Muscle of leg (tissue), 16 donors: ENCODE results near the gene TSPOAP1. TPM values are rescaled to one million over a fixed set of nuclear protein-coding genes. Genes with fewer than 3 reads are reported as not detected.

Source experiments
- DNase-seq: peaks from one replicate; pipeline ENCODE4 v3.0.0; 2013
- H3K27ac ChIP-seq: one replicate; pipeline ENCODE4 v1.5.1; 2013; ENCODE audit warnings: mild to moderate bottlenecking, low read length, control low read depth
- H3K27me3 ChIP-seq: one replicate; pipeline ENCODE4 v1.6.1; 2013; ENCODE audit warnings: low read length; ENCODE audit not compliant: control insufficient read depth, insufficient read depth
- H3K36me3 ChIP-seq: one replicate; pipeline ENCODE4 v1.6.1; 2013; ENCODE audit warnings: low read length; ENCODE audit not compliant: control insufficient read depth, insufficient read depth
- H3K4me1 ChIP-seq: one replicate; pipeline ENCODE4 v1.6.1; 2013; ENCODE audit warnings: low read length; ENCODE audit not compliant: control insufficient read depth, insufficient read depth
- H3K4me3 ChIP-seq: one replicate; pipeline ENCODE4 v1.5.1; 2013; ENCODE audit warnings: low read length, control low read depth
- H3K9me3 ChIP-seq: replicated peaks from 2 replicates; pipeline ENCODE4 v1.6.1; 2013; ENCODE audit warnings: low read depth, low read length; ENCODE audit not compliant: control insufficient read depth
- WGBS: methylation state at CpG from one replicate; pipeline ENCODE4 v1.1.5; 2013; ENCODE audit warnings: missing lambda C conversion rate; ENCODE audit not compliant: insufficient coverage; 5-methylcytosine and 5-hydroxymethylcytosine counted together
- long read RNA-seq, 11 donors: transcript quantifications; one replicate each; lab custom pipeline, GENCODE V29; 2026
- polyA plus RNA-seq, 8 donors: library from polyadenylated mRNA; unstranded; fragments of 120-200 nt; gene quantifications; one replicate each; pipeline versions ENCODE4 v1.2.1 to v1.2.3, GENCODE V29; 2013; ENCODE audit warnings: inconsistent platforms in 1 of 8, low replicate concordance in 1 of 8; ENCODE audit not compliant: insufficient read length in 8 of 8, insufficient read depth in 1 of 8
- total RNA-seq: library from RNA; stranded (reverse); fragments of 120-200 nt; gene quantifications from one replicate; pipeline ENCODE4 v1.2.4, GENCODE V29; 2013

The TSPOAP1 gene, protein sequence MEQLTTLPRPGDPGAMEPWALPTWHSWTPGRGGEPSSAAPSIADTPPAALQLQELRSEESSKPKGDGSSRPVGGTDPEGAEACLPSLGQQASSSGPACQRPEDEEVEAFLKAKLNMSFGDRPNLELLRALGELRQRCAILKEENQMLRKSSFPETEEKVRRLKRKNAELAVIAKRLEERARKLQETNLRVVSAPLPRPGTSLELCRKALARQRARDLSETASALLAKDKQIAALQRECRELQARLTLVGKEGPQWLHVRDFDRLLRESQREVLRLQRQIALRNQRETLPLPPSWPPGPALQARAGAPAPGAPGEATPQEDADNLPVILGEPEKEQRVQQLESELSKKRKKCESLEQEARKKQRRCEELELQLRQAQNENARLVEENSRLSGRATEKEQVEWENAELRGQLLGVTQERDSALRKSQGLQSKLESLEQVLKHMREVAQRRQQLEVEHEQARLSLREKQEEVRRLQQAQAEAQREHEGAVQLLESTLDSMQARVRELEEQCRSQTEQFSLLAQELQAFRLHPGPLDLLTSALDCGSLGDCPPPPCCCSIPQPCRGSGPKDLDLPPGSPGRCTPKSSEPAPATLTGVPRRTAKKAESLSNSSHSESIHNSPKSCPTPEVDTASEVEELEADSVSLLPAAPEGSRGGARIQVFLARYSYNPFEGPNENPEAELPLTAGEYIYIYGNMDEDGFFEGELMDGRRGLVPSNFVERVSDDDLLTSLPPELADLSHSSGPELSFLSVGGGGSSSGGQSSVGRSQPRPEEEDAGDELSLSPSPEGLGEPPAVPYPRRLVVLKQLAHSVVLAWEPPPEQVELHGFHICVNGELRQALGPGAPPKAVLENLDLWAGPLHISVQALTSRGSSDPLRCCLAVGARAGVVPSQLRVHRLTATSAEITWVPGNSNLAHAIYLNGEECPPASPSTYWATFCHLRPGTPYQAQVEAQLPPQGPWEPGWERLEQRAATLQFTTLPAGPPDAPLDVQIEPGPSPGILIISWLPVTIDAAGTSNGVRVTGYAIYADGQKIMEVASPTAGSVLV (N-terminal part only)
- total RNA-seq (3.6 TPM), polyA plus RNA-seq (1 to 10 TPM; 4.1 to 7.4 (median 5.1) TPM)
- long read RNA-seq, donor 1, full-length matches to known transcripts, result 1 of 1 reads
- long read RNA-seq, donor 1, partial matches to known transcripts, result 0 of 1 reads
- long read RNA-seq, donor 1, other reads (novel, unspliced or antisense), result 0 of 1 reads
- long read RNA-seq, donor 2, result 0 reads
- long read RNA-seq, donor 3, full-length matches to known transcripts, result 1 of 1 reads
- long read RNA-seq, donor 3, partial matches to known transcripts, result 0 of 1 reads
- long read RNA-seq, donor 3, other reads (novel, unspliced or antisense), result 0 of 1 reads
- long read RNA-seq, donor 4, result 0 reads
- long read RNA-seq, donor 5, full-length matches to known transcripts, result 1 of 1 reads
- long read RNA-seq, donor 5, partial matches to known transcripts, result 0 of 1 reads
- long read RNA-seq, donor 5, other reads (novel, unspliced or antisense), result 0 of 1 reads
- long read RNA-seq, donor 6, result 0 reads
- long read RNA-seq, donor 7, result 0 reads
- long read RNA-seq, donor 8, result 0 reads
- long read RNA-seq, donor 9, result 0 reads
- long read RNA-seq, donor 10, result 0 reads
- long read RNA-seq, donor 11, result 0 reads

DNA sequence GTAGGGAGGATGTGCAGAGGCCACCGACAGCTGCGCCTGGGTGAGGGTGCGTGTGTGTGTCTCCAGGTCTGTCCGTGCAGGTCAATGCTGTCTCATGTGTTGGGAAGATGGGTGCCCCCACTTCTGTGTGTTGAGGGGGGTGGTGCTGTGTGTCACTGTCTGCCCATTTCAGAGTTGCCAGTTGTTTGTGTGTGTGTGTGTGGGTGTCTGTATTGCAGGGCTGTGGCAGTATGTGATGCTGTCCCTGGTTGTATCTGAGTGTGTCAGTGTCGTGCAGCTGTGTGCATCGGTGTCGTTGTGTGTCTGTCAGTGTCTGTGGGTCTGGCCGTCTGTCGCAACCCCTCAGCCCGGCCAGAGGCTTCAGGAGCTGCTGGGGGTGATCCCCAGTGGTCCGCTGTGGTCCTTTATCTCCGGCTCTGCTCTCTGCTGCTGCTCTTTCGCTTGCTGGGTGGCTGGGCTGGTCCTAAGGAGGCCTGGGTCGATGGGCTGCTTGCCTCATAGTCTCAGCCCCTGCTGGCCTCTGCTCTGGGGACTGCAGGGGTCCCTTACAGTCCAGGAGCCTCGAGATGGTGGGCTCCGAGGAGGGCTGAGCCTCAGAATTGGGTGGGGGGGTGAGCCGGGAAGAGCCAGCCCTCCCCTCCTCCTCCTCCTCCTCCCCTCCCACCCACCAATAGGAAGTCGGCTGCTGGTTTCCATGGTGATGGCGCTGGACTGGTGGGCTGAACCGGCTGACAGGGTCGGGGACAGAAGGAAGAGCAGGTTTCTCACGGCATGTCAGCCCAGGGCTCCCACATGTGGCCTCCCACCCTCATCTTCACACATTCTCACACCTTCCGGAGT lies at the start of gene TSPOAP1:
Gene TSPOAP1 (minus strand): TSS at position 601 of the 840 bp plus-strand sequence. CDS start 875 bp downstream, outside the sequence.
- Histone ChIP-seq H3K9me3 (no peaks in the 10 kb centered on the region), H3K36me3 (no peaks in the 10 kb centered on the region), H3K27ac (no peak within 1 kb of the TSS), H3K4me3 (no peak within 1 kb of the TSS), H3K27me3 (peaks cover 38% of the 10 kb centered on the region), H3K4me1 (peaks cover 16% of the 10 kb centered on the region)
- WGBS, result 25% methylated on average over 14 of the region's 23 CpGs
- no peak for DNase-seq

DNA sequence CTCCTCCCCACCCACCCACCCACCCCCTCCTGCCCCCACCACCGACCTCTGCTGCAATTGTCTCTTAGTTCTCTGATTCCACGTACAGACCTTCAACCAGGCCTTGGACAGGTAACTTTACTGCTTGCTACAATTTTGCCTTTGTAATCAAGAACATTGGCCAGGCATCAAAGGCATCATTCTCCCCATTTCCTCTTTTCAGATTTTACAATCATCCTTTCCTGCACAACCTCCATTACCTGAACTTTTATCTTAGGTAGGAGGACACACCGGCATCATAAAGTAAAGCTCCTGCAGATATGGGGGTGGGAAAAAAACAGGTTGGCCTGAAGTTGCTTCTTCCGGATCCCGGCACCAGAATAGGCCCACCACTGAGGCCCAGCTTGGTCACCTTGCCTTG lies 49.1 kb upstream of the TSPOAP1 start:
- H3K27me3 ChIP-seq, result peaks cover 1% of the 10 kb centered on the region
- no peak overlapping the region for H3K27ac ChIP-seq
- H3K4me3 ChIP-seq, result no peak overlapping the region
- no peak for DNase-seq
- H3K9me3 ChIP-seq, result no peaks in the 10 kb centered on the region
- H3K4me1 ChIP-seq, result peaks cover 5% of the 10 kb centered on the region
- WGBS, result 100% methylated on average over 2 of the region's 5 CpGs
- no peaks in the 10 kb centered on the region for H3K36me3 ChIP-seq

DNA sequence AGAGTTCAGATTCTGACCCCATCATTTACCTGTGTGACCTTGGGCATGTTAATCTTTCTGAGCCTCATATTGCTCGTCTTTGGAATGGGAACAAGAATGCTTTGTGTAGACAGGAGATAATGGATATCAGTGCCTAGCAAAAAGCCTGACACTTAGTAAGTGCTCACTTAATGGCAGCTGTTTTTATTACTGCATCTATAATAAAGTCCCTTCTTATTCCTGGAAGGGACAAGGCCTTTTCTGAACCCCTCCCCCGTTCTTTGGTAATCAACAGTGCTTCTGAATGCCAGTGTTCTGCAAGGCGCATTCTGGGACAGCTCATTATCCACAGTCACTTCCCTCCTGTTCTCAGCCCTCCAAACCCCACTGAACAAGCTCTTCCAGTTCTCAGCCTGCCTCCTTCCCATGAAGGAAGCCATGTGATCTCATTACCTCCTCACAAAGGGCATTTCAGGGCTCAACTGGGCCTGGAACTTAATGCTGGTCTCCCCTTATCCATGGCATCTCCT lies 48.6 kb upstream of the TSPOAP1 start:
- no peak overlapping the region for H3K27ac ChIP-seq
- 70% methylated on average over 2 of the region's 3 CpGs for WGBS
- peaks cover 5% of the 10 kb centered on the region for H3K4me1 ChIP-seq
- H3K9me3 ChIP-seq, result no peaks in the 10 kb centered on the region
- no peak for DNase-seq
- no peaks in the 10 kb centered on the region for H3K36me3 ChIP-seq
- H3K4me3 ChIP-seq, result no peak overlapping the region
- H3K27me3 ChIP-seq, result peaks cover 2% of the 10 kb centered on the region

DNA sequence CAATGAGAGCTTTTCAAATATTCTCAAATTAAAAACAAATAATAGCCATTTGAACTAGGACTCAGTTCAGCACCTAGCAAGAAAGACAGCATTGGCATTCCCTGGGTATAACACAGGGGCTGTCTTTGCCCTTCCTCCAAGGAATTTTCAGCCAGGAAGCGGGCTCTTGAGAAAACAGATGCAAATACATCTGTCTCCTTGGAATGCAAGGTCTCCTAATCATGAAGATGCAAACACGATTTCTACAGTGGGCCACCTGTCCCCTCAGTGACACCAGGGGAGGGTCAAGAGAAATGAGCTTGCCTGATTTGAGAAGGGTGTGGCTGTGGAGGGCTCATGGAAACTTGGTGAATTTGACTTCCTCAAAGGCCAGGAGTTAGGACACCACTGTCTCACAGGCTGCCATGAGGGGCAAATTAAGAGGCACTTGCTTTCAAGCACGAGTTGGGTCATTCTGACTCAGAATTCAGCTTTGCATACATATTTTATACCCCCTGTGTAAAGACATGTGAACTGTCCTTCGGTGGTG lies 47.9 kb upstream of the TSPOAP1 start:
- Histone ChIP-seq H3K27me3 (peaks cover 2% of the 10 kb centered on the region), H3K4me1 (peaks cover 2% of the 10 kb centered on the region), H3K36me3 (no peaks in the 10 kb centered on the region), H3K27ac (no peak overlapping the region), H3K4me3 (no peak overlapping the region), H3K9me3 (no peaks in the 10 kb centered on the region)
- DNase-seq, result no peak
- WGBS, result 33% methylated on average over 1 of the region's 4 CpGs

DNA sequence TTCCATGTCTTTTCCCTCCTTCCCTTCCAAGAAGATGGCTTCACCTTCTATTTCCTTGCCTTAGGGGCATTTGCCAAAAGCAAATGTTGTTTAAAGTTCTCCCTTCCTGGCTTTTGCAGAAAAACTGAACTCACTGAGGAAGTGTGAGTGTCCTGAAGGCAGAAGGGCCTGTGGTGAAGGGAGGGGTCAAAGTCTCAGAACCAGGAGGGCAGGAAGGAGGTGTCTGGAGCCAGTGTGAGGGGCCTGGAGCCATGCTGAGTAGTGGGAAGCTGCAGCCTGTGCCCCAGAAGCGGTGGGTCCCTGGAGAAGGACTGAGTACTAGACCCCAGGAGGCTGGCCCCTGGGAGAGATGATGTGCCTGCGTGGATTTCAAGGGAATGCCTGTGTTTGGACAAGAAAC lies 47.2 kb upstream of the TSPOAP1 start:
- Histone ChIP-seq H3K4me3 (no peak overlapping the region), H3K36me3 (no peaks in the 10 kb centered on the region), H3K4me1 (no peaks in the 10 kb centered on the region), H3K9me3 (no peaks in the 10 kb centered on the region), H3K27ac (no peak overlapping the region), H3K27me3 (peaks cover 2% of the 10 kb centered on the region)
- DNase-seq, result no peak
- WGBS, result 33% methylated on average over 2 of the region's 2 CpGs

DNA sequence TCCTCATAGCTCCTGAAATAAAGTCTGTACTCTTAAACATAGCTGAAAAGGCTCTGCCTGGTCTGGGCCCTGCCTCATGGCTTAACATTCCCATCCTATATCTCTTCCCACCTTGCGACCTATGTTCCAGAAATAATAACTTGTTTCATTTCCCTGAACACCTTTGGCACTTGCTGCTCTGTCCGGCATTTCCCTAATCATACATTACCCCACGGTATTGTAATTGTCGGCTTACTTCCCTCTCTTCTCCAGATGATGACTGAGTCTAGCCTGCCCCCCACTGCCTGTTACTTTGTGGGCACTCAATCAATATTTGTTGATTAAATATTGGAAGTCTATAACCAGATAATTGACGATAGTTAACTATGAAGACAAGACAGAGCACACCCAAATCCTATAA lies 46.7 kb upstream of the TSPOAP1 start:
- Histone ChIP-seq H3K27ac (no peak overlapping the region), H3K36me3 (no peaks in the 10 kb centered on the region), H3K4me3 (no peak overlapping the region), H3K9me3 (no peaks in the 10 kb centered on the region), H3K4me1 (no peaks in the 10 kb centered on the region), H3K27me3 (peaks cover 2% of the 10 kb centered on the region)
- WGBS, result 79% methylated on average over 3 of the region's 5 CpGs
- DNase-seq, result no peak

DNA sequence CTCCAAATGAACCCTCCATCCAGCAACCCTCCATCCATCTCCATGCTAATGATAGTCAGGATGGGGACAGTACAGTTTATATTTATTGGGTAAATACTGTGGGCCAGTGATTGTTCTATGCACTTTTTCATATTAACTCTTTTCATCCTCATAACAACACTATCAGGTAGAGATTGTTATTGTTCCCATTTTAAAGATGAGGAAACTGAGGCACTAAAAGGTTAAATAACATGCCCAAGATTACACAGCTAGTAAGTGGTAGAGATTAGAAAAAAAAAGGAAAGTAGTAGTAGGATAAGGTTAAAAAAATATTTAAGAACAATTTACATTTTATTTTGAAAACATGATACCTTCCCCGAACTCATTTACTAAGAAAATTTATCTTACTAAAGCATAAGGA lies 45.3 kb upstream of the TSPOAP1 start:
- H3K27me3 ChIP-seq, result peaks cover 4% of the 10 kb centered on the region
- H3K4me1 ChIP-seq, result no peaks in the 10 kb centered on the region
- no peak overlapping the region for H3K27ac ChIP-seq
- no peak overlapping the region for H3K4me3 ChIP-seq
- no peaks in the 10 kb centered on the region for H3K9me3 ChIP-seq
- WGBS, result no CpG with 5 or more reads among the region's 1 CpG
- H3K36me3 ChIP-seq, result no peaks in the 10 kb centered on the region
- no peak for DNase-seq

DNA sequence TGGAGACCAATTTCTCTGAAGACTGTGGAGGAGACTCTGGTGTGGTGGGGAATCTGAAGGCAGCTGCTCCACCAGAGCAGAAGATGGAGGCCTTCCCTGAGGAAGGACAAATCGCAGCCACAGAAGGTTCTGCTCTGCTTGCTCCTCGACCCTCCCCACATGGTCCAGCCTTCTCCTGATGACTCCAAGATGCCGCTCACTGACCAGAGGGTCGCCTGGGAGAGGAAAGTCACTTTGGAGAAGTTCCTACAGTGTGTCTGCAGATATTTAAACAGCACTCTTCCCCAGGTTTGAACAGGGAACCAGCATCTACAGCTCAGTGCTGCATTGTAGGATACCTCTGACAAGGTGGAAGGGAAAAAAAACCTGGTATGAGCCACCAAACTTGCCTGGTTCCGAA lies 44.4 kb upstream of the TSPOAP1 start:
- WGBS, result 80% methylated on average over 1 of the region's 5 CpGs
- Histone ChIP-seq H3K27me3 (peaks cover 4% of the 10 kb centered on the region), H3K4me3 (no peak overlapping the region), H3K27ac (no peak overlapping the region), H3K9me3 (no peaks in the 10 kb centered on the region), H3K4me1 (no peaks in the 10 kb centered on the region), H3K36me3 (no peaks in the 10 kb centered on the region)
- DNase-seq, result no peak
